UCSD-AML1 (cell line): ENCODE measurements around the gene SELENOK.

ENCODE experiments used
- DNase-seq: peaks from one replicate; lab custom pipeline; 2025; ENCODE audit not compliant: unreplicated experiment; lab: John Stamatoyannopoulos, UW

The SELENOK gene

DNA sequence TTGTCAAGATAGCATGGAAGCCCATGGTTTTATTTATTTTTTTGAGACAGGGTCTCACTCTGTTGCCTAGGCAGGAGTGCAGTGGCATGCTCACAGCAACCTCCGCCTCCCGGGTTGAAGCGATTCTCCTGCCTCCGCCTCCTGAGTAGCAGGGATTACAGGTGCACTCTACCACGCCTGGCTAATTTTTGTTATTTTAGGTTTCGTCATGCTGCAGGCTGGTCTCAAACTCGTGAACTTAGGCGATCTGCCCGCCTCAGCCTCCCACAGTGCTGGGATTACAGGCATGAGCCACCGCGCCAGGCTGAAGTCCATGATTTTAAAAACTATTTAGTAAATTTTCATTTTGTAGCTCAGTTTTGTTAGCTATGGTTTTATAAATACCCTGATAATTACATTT is 7.0 kb downstream of the SELENOK start:
- no peak for DNase-seq

DNA sequence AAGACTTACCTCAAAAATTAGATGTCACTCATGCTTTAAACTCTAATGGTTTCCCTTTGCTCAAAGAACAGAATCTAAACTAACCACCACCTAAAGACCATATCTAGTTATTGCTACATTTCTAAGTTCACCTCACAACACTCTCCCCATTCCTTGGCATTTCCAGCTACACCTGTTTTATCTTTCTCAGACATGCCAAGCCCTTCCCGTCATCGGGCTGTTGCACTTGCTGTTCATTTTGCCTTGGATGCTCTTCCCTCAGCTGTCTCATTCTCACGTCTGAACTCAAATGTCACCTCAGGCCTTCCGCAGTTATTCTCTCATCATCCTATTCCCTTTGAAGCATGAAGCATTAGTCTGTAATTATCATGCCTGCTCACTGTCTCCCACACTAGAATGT is 8.7 kb downstream of the SELENOK start:
- DNase-seq = no peak

DNA sequence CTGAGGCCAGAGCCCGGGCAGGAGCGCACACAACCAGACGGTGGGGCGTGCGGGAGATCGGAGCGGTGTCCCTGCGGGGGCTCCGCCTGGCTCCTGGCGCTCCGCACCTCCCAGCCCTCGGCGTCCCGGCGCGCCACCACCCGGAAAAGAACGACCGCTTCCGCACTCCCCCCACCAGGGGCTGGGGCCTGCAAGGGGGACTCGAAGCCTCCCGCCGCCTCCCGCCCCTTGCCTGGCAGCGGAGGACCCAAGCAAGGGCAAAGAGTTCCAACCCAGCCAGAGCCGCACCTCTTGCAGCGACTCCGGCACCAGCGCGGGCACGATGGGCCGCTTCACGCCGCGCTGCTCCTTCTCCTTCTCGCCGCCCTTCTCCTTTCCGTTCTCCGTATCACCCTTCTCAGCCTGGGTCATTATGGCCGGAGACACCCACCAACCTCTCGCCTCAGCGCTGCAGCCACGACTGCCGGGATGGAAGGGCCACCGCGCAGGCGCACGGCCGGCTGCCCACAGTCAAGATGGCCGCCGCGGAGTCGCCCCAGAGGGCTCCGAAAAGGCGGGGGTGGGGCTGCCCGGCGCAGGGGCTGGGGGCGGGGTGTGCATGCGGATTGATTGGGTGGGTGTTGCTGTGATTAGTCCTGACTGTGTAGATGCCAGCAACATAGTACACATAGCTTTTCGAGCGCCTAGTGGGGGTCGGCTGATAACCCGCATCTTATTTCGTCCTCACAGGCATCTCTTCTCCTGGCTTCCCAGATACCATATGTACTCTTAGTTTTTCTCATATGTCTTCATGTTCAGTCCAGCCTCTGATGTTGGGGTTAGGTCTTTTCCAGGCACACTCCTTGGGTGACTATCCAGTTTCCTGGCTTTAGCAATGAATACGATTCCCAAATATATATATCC is 9.7 kb downstream of the SELENOK start, which contains the start of gene ACTR8:
TSS of gene ACTR8 (minus strand) at position 462 of the 903 bp plus-strand sequence. CDS start at position 411, 51 bp downstream.
- peak; percentile 89 for DNase-seq

DNA sequence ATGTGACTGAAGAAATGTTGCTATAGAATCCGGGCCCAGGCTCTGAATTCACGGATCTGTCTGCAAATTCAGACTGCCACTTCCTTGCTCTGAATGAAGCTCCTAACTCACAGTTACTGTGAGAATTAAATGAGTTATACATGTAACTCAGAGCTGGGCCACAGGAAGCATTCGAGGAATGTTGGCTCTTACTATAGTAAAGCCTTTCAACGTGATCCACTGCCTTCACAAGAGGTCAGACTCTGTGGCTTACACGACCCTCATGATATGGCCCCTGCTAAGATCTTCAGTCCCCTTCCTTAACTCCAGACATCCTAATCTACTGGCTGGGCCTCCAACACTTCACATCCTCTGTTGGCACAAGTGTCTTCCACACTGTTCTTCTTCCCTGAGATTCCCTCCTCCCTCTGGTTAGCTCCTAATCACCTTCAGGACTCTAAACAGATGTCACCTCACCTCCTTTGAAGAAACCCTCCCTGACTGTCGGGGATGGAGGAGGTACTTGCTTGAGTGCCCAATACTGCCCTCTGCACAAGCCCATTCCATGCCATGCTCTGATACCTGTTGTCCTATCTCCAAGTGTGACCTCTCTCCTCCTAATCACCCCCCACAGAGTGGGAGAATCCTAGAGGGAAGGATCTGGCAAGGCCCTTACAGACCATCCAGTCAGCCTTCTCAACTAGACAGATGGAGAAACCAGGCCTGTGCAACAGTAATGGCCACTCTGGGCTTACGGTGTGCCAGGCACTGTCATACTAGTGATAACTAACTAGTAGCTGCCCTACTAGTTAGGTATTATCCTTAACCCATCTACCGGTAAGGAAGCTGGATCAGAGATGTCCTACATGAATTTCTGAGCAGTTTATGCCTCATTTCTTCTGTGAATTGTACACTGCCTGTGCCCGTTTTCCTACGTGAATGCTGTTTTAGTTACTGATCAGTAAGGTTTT is 11.0 kb downstream of the SELENOK start:
- no peak for DNase-seq

DNA sequence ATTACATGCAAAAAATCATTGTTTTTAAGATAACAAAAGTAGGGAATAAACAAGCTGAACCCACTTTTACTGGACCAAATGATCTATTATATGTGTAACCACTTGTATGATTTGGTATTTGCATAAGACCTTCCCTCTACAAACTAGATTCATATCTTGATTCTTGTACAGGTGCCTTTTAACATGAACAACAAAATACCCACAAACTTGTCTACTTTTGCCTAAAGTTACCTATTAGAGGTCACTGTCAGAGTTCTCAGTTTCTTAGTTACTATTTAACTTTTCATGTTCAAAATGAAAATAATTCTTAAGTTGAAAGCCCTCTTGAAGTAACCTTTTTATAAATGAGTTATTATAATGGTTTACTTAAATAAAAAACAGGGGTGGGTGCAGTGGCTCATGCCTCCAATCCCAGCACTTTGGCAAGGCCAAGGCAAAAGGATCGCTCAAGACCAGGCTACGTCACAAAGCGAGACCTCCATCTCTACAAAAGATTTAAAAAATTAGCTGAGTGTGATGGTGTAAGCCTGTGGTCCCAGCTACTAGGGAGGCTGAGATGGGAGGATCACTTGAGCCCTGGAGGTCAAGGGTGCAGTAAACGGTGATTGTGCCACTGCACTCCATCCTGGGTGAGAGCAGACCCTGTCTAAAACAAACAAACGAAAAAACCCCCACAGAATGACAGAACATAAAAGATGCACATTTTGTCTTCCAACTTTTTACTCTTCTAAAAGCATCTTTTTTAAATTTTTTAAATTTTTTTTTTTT is 25.7 kb downstream of the SELENOK start:
- no peak for DNase-seq

DNA sequence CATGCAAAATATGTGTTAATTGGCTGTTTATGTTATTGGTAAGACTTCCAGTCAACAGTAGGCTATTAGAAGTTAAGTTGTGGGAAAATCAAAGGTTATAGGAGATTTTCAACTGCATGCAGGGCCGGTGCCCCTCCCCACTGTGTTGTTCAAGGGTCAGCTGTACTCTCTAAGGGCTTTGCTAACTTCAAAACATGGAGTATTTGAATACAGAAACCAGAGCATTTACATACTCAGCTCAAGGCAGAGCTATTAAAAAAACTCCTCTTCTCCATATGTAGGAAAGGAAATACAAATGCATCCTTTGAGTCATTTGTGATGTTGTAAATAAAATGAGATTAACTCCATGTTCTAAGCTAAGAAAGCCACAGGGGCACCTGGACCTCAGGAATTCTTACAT is 28.5 kb downstream of the SELENOK start:
- no peak for DNase-seq

DNA sequence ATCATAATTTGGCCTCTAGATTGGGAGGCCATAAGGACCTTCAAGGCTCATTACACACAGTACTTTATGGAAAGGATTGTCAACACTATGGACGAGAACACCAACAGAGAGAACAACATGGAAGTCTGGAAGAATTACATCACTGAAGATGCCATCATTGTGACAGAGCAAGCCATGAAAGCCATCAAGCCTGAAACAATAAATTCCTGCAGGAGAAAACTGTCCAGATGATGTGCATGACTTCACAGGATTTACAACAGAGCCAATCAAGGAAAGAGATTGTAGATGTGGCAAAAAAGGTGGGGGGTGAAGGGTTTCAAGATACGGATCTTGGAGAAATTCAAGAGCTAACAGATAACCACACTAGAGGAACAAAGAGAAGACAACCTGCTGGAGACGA is 29.4 kb downstream of the SELENOK start:
- DNase-seq = no peak

DNA sequence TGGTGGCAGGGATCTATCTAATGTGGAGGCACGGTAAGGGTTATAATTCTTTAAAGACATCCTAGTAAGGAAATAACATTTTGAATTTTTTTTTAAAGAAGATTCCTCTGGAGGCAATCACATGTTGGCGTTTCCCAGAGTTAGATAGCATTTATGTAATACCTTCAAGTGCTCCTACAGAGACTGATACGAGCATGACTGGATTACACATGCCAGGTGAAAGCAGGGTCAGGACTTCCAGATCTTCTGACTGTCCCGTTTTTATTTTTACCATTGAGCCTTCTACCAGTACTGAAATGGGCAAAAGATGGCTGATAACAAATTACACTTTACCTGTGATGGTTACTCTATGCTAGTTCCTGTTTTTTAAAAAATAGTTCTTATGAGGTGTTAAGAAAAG is 31.5 kb downstream of the SELENOK start:
- no peak for DNase-seq

DNA sequence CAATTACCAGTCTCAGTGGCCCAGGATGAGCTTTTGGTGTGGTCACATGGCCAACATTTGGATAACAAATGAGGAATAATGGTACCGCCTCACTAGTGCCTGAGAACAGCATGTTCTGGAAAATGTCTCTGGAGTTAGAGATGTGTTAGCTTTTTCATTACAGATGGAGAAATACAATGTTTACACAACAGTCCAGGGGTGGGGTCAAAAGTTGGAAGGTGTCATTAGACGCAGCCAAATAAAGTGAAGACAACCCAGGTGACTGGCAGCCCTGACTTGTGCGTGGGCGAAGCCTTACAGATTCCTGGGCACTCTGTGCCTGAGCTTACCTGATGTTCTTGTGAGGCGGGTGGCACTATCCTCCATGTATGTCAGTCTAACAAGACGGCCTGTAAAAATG is 32.5 kb downstream of the SELENOK start:
- DNase-seq = no peak

DNA sequence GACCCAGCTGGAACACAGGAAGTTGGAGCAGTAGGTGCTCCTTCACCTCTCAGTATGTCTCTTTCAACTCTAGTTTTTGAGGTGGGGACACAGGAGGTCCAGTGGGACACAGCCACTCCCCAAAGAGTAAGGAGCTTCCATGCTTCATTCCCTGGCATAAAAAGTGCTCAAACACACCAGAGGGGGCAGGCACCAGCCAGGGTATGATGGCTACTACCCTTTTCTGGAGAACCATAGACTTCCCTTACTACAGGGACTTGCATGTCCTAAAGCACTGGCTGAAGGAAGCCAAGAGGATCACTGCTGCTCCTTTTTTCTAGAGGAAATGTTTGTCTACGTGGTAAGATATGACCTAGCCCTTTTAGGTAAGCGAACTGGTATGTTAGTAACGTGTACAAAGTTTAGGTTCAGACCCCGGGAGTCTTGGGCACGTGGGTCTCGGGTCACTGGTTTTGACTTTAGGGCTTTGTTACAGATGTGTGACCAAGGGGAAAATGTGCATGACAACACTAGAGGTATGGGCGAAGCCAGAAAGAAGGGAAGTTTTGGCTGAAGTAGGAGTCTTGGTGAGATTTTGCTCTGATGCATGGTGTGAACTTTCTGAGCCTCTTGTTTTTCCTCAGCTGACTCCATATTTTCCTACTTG is 33.4 kb downstream of the SELENOK start:
- DNase-seq = no peak

DNA sequence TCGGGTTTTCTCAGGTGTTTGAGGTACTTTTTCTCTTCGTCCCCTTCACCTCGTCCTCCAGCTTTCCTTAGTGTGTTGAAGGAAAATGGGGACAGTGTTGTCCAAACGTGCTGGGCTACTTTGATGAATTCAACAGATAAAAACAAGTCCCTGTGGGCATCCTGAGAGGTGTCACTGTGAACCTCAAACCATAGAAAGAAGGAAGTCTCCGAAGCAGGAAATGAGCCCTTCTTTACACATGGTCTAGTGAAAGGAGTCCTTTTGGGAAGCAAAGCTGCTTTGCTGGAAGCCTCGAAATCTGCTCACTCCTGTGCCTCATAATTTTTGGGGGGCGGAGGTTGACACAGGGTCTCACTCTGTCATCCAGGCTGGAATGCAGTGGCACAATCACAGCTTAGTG is 34.7 kb downstream of the SELENOK start:
- no peak for DNase-seq

DNA sequence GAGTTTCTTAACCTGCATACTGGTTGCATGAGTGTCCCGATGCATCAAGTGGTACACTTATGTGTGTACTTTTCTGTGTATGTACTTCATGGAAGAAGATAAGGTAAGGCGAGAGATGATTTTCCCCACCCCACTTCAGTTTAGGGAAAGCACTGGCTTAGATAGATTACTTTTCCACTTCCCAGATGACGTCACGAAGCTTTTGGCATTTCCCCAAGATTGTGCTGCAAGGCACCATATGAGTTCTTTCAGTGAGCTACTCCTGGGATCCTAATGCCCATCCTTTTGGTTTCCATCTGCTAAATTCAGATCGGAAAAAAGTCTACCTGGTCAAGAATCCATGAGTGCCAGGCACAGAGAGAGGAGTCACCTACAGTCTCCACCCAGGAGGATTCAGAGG is 40.8 kb downstream of the SELENOK start:
- DNase-seq = no peak

DNA sequence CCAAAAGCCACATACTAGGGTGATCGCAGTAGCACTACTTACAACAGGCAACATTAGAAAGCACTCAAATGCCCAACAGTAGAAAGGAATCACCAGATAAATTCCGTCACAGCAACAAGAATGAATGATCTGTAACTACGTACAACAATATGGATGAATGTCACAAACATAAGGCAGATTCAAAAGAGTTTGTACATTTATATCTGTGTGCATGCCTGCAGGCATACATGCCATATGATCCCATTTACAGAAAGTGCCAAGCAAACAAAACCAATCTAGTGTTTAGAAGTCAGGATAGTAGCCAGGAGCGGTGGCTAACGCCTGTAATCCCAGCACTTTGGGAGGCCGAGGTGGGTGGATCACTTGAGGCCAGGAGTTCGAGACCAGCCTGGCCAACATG is 41.7 kb downstream of the SELENOK start:
- DNase-seq = no peak

DNA sequence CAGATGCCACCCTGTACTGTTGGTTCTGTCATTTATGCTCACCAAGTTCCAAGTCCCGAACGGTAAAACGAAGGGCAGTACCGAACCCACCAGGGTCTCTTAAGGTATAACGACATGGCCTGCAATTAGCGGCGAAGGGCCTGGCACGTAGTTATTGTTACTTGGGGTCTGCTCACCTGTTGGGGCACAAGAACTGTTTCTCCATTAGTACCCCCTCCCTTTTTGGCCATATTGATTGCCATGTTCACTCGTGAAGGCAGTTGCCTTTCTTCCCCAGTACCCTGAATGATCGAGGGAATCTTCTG is 44.9 kb downstream of the SELENOK start:
- no peak for DNase-seq

DNA sequence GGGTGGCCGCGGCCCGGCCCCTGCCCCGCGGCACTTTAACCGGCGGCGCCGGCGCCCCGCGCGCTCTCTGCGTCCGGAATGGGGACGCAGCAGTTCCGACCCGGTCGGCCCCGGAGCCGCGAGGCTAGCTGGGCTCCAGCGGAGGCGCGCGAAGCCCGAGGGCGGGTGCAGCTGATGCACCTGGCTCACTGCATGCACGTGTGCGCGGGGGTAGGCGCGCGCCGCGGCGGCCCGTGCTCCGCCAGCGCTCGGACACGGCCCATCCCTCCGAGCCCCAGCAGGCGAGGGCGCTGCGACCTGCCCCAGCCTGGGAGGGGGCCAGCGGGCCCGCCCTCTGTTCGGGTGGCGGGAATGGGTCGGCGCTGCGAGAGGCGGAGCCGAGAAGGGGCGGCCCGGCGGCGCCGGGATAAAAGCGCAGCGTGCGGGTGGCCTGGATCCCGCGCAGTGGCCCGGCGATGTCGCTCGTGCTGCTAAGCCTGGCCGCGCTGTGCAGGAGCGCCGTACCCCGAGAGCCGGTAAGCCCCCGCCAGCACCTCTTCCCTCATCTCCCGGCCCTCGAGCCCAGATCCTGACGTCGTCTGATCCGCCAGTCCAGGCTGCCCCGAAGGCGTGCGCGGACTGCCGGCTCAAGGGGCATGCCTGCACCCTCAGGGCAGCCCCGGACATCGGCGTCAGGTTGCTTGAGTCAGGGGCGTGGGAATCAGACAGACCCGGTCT is 45.4 kb downstream of the SELENOK start, which contains the start of the genes CHDH and IL17RB:
TSS of gene CHDH (minus strand) at position 286 of the 717 bp plus-strand sequence. CDS start 22,411 bp downstream, outside the sequence.
TSS of gene IL17RB (plus strand) at position 435 of the 717 bp plus-strand sequence. CDS start at position 456, 21 bp downstream.
- DNase-seq = no peak

DNA sequence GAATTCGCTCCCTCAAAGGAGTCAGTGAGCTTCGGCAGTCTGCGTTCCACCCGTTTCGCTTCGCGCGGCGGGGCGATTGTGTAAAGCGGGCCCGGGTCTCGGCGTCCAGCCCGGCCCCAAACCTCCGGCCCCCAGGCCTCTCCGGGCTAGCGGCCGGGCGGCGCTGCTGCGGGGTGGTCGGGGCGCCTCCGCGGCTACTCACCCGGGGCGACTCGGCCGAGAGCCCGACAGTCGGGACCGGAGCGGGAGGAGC is 45.9 kb downstream of the SELENOK start:
- DNase-seq = no peak

DNA sequence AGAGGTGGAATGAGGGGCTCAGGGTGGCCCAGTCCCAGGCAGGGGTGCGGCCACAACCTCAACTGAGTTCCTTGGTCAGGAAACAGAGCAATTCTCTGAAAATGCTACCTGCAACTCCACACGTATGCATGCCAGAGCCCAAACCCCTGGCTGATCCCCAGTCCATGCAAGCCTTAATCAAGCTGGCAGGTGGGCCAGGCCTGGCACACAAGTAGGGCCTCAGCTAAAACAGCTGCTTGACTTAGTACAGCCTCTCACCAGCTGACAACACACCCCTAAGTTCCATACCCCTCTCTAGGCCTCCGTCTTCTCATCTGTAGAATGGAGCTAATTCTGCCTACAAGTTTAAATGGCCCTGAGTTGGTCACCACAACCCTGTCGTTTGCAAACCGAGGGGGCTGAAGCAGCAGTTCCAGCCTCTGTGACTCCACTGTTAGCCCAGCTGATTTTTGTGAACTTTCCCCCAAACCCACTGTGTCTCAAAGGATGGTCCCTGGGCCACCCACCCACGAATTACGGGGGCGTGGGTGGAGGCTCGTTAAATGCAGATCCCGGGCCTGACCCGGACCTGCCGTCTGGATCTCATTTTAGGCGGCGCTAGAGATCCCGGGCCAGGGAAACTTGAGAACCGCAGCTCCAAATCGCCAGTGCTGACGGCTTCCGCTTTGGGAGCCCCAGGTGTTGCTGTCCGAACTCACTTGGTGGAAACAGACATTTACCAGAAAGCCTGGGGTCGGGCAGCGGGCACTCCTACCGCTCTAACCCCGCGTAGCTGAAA is 46.4 kb downstream of the SELENOK start:
- DNase-seq = no peak

DNA sequence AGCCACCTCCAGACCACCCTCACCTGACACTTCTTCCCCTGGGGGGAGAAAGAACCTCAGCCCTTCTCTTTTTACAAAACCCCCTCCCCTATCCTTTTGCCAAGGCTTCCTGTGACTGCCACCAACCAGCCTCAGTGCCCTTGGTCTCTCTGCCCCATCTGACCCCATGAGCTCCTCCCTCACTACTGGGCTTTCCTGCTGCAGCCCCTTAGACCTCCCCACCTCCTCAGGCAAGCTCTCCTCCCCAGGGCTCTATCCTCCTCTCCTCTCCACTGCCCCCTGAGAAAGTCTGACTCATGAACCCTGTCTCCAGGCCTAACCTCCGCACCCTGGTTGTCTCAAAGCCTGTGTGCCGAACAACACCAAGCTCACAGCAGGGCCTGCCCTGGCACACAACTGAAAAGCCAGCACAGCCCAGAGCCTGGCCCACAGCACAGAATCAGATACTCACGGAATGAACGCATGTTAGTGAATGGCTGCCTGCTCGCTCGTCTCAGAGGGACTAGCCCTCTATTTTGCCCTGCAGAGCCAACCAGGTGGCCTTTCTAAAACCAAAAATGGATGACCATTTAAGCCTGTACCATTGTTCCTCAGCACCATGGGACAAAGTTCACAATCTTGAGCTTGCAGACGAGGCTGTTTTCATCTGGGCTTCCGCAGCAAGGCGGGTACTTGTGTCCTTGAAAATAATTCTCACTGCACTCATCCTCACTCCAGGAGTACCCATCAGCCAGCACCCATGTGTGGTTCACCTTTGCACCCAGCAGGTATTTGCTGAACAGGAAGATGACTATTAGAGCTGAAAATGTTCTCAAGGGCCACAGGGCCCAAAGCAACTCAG is 47.2 kb downstream of the SELENOK start:
- DNase-seq = no peak
